Testis (tissue), 2 donors: Measurements from ENCODE around the gene KCNAB2.

Source experiments
- CTCF ChIP-seq, 3 experiments: fragments of 450-650 bp in 2 of 3; fragments of 200-600 bp in 1 of 3; sonication (generic) in 1 of 3; IDR thresholded peaks; one replicate each; pipeline ENCODE4 v1.5.1; 2016 to 2019; ENCODE audit warnings: antibody characterized with exemption in 3 of 3, mild to moderate bottlenecking in 2 of 3, moderate library complexity in 1 of 3
- POLR2A ChIP-seq: fragments of 450-650 bp; IDR thresholded peaks from one replicate; pipeline ENCODE4 v1.6.1; 2017; ENCODE audit warnings: antibody characterized with exemption, mild to moderate bottlenecking, moderate library complexity

DNA sequence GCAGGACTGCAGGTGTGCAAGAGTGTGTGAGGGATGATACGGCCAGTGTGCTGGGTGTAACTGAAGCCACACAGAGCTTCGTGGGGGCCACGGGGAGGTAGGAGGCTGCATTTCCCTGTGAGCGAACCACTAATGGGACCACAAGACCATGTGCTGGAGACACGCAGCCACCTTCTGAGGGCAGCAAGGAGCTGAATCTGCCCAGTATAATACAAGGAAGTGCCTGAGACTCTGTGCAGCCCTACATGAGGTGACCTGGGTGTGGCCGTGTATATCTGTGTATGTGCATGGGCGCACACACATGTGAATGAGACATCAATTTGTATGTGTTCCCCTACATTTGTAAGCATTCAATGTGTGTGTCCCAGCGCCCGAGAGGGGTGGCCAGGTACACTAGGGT, 83.6 kb downstream of the KCNAB2 start:
- TF ChIP-seq POLR2A: no peak
- no peak for TF ChIP-seq CTCF (IDR thresholded peaks at IDR 0.05)
